Ishikawa (cell line): ENCODE data around the gene GRAMD1A.

Source experiments
- EP300 ChIP-seq: IDR thresholded peaks from 2 replicates; pipeline ENCODE4 v1.6.1; 2012; ENCODE audit warnings: borderline replicate concordance
- MAX ChIP-seq: IDR thresholded peaks from 2 replicates; pipeline ENCODE4 v1.6.1; 2012
- NFIC ChIP-seq: IDR thresholded peaks from 2 replicates; pipeline ENCODE4 v1.6.1; 2012
- RAD21 ChIP-seq: IDR thresholded peaks from 2 replicates; pipeline ENCODE4 v1.6.1; 2012; ENCODE audit warnings: low read depth
- TAF1 ChIP-seq: IDR thresholded peaks from 2 replicates; pipeline ENCODE4 v1.6.1; 2012; ENCODE audit warnings: low read depth, mild to moderate bottlenecking
- TEAD4 ChIP-seq: IDR thresholded peaks from 2 replicates; pipeline ENCODE4 v1.6.1; 2012
- USF1 ChIP-seq: IDR thresholded peaks from 2 replicates; pipeline ENCODE4 v1.6.1; 2012

GRCh38 chr19:35021016-35021415, 20.9 kb downstream of the GRAMD1A start:
- TF ChIP-seq TAF1: no peak
- no peak for TF ChIP-seq EP300
- no peak for TF ChIP-seq NFIC
- no peak for TF ChIP-seq MAX
- TF ChIP-seq TEAD4: no peak
- TF ChIP-seq USF1: no peak
- no peak for TF ChIP-seq RAD21
